Measurements from ENCODE around the gene IL36RN.

Gene IL36RN

DNA sequence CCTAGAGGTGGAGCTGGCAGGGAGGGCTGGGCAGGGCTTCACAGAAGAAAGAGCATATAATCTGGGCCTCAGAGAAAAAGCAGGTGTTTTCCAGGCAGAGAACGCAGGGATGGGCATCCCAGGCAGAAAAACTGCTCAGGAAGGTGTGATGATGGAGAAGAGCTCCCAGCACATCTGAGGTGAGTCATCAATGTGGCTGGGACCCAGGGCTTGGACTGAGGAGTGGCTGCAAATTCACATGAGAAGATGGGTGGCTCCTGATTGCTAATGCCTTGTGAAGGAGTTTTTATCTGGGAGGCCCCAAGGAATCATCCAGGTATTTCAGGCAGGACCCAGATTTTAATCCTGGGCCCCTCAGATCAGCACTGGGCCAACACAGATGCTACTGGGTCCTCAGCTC, 18.9 kb downstream of the IL36RN start:
- no peak overlapping the region for H3K4me3 ChIP-seq (ENCODE audit: low read depth, low read length)
- H3K27me3 ChIP-seq (ENCODE audit: control insufficient read depth, insufficient read depth, low read length): no peaks in the 10 kb centered on the region
- H3K4me2 ChIP-seq (ENCODE audit: low read length): no peak overlapping the region
- no peaks in the 10 kb centered on the region for H3K4me1 ChIP-seq
- TF ChIP-seq, protein P1, sequence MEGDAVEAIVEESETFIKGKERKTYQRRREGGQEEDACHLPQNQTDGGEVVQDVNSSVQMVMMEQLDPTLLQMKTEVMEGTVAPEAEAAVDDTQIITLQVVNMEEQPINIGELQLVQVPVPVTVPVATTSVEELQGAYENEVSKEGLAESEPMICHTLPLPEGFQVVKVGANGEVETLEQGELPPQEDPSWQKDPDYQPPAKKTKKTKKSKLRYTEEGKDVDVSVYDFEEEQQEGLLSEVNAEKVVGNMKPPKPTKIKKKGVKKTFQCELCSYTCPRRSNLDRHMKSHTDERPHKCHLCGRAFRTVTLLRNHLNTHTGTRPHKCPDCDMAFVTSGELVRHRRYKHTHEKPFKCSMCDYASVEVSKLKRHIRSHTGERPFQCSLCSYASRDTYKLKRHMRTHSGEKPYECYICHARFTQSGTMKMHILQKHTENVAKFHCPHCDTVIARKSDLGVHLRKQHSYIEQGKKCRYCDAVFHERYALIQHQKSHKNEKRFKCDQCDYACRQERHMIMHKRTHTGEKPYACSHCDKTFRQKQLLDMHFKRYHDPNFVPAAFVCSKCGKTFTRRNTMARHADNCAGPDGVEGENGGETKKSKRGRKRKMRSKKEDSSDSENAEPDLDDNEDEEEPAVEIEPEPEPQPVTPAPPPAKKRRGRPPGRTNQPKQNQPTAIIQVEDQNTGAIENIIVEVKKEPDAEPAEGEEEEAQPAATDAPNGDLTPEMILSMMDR (IDR thresholded peaks at IDR 0.05): no peak
- no peak overlapping the region for H3K9ac ChIP-seq
- no peaks in the 10 kb centered on the region for H3K36me3 ChIP-seq (ENCODE audit: control insufficient read depth, insufficient read depth, low read length)
- no peaks in the 10 kb centered on the region for H3K9me3 ChIP-seq (ENCODE audit: control insufficient read depth, low read length)
- no peak overlapping the region for H2AFZ ChIP-seq
- H3K79me2 ChIP-seq: no peaks in the 10 kb centered on the region
- H3K27ac ChIP-seq: no peak overlapping the region

DNA sequence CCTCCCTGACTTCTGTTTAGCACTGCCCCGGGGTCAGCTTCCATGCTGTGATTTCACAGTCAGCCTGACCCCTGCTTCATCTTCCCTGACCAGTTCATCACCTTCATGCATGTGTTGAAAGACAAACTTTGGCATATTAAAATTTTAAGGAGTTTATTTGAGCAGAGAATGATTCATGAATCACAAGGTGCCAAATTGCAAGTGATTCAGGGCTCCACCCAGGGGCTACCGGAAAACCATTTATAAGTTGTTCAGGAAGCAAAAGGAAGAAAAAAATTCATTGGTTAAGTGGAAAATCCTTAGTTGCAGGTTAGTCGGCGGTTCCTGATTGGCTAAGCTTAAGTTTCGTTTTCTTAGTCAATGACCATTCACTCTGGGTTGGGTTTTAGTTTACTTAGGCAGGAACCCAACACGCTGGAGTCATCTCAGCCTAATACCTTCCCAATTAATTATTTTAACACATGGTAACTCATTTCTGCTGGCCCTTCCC, 19.4 kb downstream of the IL36RN start:
- no peak overlapping the region for H2AFZ ChIP-seq
- no peak overlapping the region for H3K9ac ChIP-seq
- no peak overlapping the region for H3K4me3 ChIP-seq (ENCODE audit: low read depth, low read length)
- TF ChIP-seq, protein P1 (IDR thresholded peaks at IDR 0.05): no peak
- H3K36me3 ChIP-seq (ENCODE audit: control insufficient read depth, insufficient read depth, low read length): no peaks in the 10 kb centered on the region
- H3K27me3 ChIP-seq (ENCODE audit: control insufficient read depth, insufficient read depth, low read length): no peaks in the 10 kb centered on the region
- no peak overlapping the region for H3K4me2 ChIP-seq (ENCODE audit: low read length)
- H3K27ac ChIP-seq: no peak overlapping the region
- no peaks in the 10 kb centered on the region for H3K79me2 ChIP-seq
- no peaks in the 10 kb centered on the region for H3K9me3 ChIP-seq (ENCODE audit: control insufficient read depth, low read length)
- H3K4me1 ChIP-seq: no peaks in the 10 kb centered on the region

DNA sequence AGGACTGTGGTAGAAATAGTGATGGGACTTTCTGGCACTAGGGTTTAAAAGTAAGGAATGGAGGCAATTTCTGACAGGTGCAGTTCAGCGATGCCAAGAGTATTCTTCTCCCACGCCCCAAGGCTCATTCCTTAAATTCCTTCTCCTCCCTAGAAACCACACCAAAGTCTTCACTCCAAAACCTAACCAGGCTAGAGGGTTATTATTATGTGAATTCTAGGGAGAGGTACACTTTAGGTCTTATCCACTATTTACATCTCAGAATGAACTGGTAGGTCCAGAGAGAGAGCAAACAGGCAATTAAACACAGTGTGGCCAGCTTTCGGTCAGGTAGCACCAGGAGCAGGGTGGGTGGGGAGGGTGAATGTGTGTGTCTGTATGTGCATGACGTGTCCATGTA, 20.1 kb downstream of the IL36RN start:
- H3K4me1 ChIP-seq: no peaks in the 10 kb centered on the region
- H3K79me2 ChIP-seq: no peaks in the 10 kb centered on the region
- no peak overlapping the region for H3K9ac ChIP-seq
- H2AFZ ChIP-seq: no peak overlapping the region
- no peak overlapping the region for H3K27ac ChIP-seq
- H3K9me3 ChIP-seq (ENCODE audit: control insufficient read depth, low read length): no peaks in the 10 kb centered on the region
- TF ChIP-seq, protein P1 (IDR thresholded peaks at IDR 0.05): no peak
- H3K27me3 ChIP-seq (ENCODE audit: control insufficient read depth, insufficient read depth, low read length): no peaks in the 10 kb centered on the region
- H3K4me3 ChIP-seq (ENCODE audit: low read depth, low read length): no peak overlapping the region
- H3K4me2 ChIP-seq (ENCODE audit: low read length): no peak overlapping the region
- H3K36me3 ChIP-seq (ENCODE audit: control insufficient read depth, insufficient read depth, low read length): no peaks in the 10 kb centered on the region

DNA sequence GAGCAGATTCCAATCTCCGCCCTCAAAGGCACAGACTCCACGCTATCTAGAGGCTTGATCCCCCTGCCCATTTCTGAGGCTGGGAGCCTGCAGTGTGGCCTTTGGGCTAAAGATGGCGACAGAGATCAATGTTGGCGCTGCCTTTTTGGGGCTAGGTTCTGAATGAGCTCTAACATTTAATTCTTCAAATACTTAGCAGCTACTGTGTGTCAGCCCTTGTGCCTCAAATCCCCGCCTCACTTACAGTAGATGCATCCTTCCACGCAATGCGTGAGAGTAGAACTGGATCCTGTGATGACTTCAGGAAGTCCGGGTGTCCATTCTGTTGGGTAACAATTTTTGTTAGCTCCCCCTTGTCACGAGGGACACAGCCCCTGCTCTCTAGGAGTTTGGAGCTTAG, 21.1 kb downstream of the IL36RN start:
- Histone ChIP-seq H3K9ac (no peak overlapping the region), H3K27ac (no peak overlapping the region), H3K36me3 (ENCODE audit: control insufficient read depth, insufficient read depth, low read length) (no peaks in the 10 kb centered on the region), H3K4me3 (ENCODE audit: low read depth, low read length) (no peak overlapping the region), H3K4me2 (ENCODE audit: low read length) (no peak overlapping the region), H3K79me2 (no peaks in the 10 kb centered on the region), H2AFZ (no peak overlapping the region), H3K4me1 (no peaks in the 10 kb centered on the region), H3K9me3 (ENCODE audit: control insufficient read depth, low read length) (no peaks in the 10 kb centered on the region), H3K27me3 (ENCODE audit: control insufficient read depth, insufficient read depth, low read length) (no peaks in the 10 kb centered on the region)
- TF ChIP-seq, protein P1 (IDR thresholded peaks at IDR 0.05): peak; percentile 43

- no peaks in the 10 kb centered on the region for H3K27me3 ChIP-seq (ENCODE audit: control insufficient read depth, insufficient read depth, low read length)
- H3K9ac ChIP-seq: no peak overlapping the region
- no peak overlapping the region for H3K4me2 ChIP-seq (ENCODE audit: low read length)
- no peaks in the 10 kb centered on the region for H3K9me3 ChIP-seq (ENCODE audit: control insufficient read depth, low read length)
- H3K4me1 ChIP-seq: no peaks in the 10 kb centered on the region
- H3K4me3 ChIP-seq (ENCODE audit: low read depth, low read length): no peak overlapping the region
- no peaks in the 10 kb centered on the region for H3K36me3 ChIP-seq (ENCODE audit: control insufficient read depth, insufficient read depth, low read length)
- no peak overlapping the region for H3K27ac ChIP-seq
- H3K79me2 ChIP-seq: no peaks in the 10 kb centered on the region
- TF ChIP-seq, protein P1 (IDR thresholded peaks at IDR 0.05): no peak
- no peak overlapping the region for H2AFZ ChIP-seq
Observed at GRCh38 chr2:113081488-113082210, 22.7 kb downstream of the IL36RN start.
